Measurements from ENCODE around the gene RNF25. TPM values are rescaled to one million over a fixed set of nuclear protein-coding genes. Genes with fewer than 3 reads are reported as not detected.

RNF25 gene
- total and polyA plus RNA-seq, 2 of the 8 experiments (the other 6 are each of a cell fraction or from before 2014, with no cell fraction given) = 19.6 to 29.6 TPM

DNA sequence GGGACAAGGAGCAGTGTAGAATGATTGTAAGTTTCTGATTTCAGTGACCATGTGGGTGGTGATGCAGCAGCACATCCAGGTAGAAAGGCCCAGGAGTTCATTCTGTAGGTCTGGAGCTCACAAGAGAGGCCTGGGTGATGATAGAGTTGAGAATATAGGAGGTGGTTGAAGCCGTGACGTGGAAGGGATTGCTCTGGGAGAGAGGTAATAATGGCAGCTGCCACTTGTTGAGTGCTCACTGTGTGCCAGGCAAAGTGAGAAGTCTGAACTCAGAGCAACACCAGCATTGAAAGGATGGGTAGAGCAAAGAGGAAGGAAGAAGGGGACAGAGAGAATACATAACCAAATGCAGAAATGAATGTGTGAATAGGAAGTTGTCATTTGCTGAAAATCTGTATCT lies 42.1 kb upstream of the RNF25 start (continued):
- TF ChIP-seq, protein P1, sequence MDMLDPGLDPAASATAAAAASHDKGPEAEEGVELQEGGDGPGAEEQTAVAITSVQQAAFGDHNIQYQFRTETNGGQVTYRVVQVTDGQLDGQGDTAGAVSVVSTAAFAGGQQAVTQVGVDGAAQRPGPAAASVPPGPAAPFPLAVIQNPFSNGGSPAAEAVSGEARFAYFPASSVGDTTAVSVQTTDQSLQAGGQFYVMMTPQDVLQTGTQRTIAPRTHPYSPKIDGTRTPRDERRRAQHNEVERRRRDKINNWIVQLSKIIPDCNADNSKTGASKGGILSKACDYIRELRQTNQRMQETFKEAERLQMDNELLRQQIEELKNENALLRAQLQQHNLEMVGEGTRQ (IDR thresholded peaks at IDR 0.05; ENCODE audit: low read length) = no peak
- TF ChIP-seq TBP (IDR thresholded peaks at IDR 0.05; ENCODE audit: low read depth, low read length) (no peak), HDAC2 (IDR thresholded peaks at IDR 0.05; ENCODE audit: borderline replicate concordance in 1 of 2, low read depth in 2 of 2, low read length in 2 of 2) (no peak), BCL11A (IDR thresholded peaks at IDR 0.05; ENCODE audit: low read depth in 2 of 2, low read length in 2 of 2) (no peak), SP1 (IDR thresholded peaks at IDR 0.05; ENCODE audit: low read depth, low read length) (no peak), EGR1 (IDR thresholded peaks at IDR 0.05; ENCODE audit: borderline replicate concordance, low read depth, low read length) (no peak)
- TF ChIP-seq, protein P2, sequence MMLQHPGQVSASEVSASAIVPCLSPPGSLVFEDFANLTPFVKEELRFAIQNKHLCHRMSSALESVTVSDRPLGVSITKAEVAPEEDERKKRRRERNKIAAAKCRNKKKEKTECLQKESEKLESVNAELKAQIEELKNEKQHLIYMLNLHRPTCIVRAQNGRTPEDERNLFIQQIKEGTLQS (IDR thresholded peaks at IDR 0.05; ENCODE audit: insufficient read depth, low read depth, low read length) = no peak

Data from H1 (cell line).